Stimulated activated CD4-positive, alpha-beta T cell treated with anti-CD3 and anti-CD28 coated beads, Interleukin-1b, Interleukin-23, amount 100 ng/mL, for 4 hours (primary cell): Measurements from ENCODE around the gene WBP11.
"Not testable (repeated sequence)": the region's sequence is repeated elsewhere in the genome, so short reads cannot be mapped to it uniquely, and the experiment has no call there.

Experiments
- DNase-seq, 2 donors: peaks; one replicate each; pipeline ENCODE4 v3.0.0-alpha.2; 2020; ENCODE audit warnings: low read depth in 2 of 2

WBP11 gene

DNA sequence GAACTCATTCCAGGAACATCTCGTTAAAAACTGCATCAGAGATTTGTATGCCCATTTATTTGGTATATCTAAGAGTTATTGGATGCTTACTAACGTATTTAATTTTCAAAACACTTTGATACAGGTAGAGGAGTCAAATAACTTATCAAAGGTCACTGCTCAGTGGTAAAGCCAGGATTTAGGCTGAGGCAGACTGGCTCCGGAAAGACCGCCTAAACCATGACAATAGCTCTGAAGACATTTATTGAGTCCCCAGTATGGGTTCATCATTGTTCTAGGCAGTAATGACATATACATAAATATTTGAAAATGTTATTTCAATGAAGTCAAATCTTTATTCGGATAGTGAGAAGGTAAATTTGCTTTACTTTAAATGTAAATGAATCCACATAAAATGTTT lies 30.3 kb downstream of the WBP11 start:
- no peak for DNase-seq

DNA sequence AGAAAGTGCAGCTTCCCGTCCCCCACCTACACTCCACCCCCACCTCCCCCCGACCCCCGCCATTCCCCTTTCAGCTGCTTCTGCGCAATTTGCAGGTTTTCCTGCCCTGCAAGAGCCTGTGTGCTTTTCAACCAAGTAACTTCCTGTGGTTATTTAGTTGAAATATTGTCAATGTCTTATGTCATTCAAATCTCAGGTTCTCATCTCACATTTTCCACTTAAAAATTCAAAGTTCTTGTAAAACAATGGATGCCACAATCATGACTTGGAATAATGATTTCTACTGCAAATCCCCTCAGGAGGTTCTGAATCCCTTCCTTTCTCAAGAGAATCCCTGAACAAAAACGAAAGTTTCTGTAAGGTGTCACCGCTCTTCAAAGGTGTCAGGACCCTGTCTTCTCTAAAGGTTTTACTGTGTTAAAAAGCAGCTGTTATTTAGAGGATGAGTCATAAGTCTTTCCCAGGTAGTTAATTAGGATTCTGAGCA lies 31.6 kb downstream of the WBP11 start:
- peak; percentile 4 to 31 for DNase-seq

DNA sequence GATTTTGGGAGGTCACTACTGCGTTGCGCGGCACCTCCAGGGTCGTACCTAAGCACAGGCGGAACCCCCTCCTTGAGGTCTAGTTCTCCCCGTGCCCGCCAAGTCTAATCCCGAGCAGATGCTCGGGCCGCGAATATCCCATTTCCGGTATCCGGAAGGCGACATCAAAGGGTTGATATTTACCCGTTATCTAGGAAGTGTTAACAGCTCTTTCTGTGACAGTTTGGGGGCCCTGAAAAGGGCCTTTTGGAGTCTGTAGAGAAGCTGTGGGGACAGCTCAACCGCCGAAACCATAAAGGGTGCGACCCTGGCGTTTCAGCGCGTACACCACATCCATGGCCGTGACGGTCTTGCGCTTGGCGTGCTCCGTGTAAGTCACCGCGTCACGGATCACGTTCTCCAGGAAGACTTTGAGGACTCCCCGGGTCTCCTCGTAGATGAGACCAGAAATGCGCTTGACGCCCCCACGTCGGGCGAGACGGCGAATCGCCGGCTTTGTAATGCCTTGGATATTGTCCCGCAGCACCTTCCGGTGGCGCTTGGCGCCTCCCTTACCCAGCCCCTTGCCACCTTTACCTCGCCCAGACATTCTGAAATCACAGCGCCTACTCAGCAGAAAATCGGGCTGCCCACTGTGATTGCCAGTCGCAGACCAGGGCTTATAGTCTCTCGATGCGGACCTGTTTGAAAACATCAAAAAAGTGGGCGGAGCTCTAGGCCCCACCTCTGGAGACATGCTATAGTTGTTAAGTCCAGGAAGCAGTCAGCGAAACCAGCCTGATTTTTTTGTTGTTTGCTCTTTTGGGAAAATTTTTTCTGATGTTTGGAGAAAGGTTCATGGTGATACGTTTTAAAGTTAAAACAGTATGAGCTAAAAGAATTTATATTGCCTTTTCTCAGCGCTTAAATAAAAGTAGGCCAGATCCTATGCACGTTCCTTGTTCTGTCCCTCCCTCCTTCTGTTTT lies 32.5 kb downstream of the WBP11 start:
- DNase-seq: peak; percentile 78 to 93

DNA sequence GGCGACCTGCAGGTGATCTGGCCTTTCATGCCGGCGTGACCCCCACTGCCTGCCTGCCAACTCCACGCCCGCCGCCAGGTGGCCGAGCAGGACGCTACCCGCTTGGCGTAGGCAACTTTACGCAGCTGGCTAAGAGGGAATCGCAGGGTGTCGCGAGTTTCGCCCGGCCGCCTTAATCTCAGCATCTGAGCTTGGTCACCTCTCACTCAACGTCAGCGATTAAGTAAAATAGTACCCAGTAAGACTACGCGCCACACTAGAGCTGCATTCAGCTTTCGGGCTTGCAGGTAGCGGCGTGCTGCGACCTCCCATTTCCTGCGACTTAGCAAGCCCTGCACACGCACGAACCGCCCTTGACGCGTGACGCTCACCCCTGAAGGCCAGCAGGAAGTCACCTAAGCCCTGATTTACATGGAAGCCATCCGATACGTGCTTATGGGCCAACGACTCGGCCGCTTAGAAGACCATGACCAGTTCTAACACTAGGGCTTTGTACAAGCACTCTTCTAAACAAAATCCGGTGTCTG lies 33.2 kb downstream of the WBP11 start:
- peak; percentile 72 to 84 for DNase-seq

DNA sequence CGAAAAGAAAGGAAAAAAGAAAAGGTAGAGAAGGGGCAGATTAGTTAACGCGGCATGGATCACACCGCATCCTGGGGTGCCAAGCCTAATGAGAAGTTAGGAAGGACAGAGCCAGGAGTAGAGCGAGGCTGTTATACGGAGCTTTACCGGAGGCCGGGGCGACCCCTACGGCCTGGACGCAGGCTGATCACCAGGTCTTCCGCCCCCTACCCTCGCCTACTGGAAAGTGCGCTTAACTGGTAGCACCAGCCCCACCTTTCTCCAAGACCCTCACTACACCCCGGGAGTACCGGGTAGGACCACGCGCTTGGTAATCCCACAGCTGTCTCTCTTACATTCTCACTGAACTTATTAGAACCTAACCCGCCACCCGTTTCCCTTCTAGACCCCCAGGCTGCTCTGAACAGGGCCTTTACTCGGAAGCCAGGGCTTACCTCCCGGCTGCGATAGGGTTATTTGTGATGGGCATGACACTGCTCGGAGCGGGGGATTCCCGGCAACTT lies 33.8 kb downstream of the WBP11 start:
- peak in 1 of 2 donors; percentile 2 for DNase-seq

DNA sequence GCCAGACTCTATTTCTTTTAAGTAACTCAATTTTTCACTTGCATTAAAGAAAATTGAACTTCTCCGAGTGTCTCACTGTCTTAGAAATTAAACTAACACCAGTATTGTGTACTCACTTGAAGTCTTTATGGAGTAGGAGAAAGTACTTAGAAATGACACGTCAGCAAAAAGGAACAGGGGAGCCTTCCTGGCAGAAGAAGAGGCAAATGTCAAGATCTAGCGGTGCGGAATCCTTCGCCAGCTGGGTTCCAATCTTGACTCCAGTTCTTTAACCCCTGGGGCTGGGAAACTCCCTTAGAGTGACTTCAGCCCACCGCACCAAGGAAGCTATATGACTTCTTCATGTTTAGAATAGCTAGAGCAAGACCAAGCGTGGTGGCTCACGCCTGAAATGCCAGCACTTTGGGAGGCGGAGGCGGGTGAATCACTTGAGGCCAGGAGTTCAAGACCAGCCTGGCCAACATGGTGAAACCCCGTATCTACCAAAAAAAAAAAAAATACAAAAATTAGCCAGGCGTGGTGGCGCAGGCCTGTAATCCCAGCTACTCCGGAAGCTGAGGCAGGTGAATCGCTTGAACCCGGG lies 34.4 kb downstream of the WBP11 start:
- DNase-seq: peak; percentile 2 to 12

DNA sequence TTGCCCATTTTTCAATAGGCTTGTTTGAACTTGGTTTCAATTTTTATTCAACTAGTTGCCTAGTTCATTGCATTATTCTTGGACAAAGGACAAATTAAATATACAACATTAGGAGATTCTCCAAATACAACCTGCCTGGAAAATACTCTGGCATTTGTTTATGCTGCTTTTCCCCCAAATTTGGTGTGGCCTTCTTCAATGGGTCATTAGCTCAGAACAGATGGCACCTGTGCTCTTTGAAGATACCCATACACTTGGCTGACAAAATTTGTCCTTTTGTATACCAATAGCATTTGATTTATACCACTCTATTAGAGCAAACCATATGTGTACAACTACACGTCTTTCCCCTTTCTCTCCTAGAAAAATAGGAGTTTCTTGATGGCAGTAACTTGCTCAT lies 35.7 kb downstream of the WBP11 start:
- no peak for DNase-seq

DNA sequence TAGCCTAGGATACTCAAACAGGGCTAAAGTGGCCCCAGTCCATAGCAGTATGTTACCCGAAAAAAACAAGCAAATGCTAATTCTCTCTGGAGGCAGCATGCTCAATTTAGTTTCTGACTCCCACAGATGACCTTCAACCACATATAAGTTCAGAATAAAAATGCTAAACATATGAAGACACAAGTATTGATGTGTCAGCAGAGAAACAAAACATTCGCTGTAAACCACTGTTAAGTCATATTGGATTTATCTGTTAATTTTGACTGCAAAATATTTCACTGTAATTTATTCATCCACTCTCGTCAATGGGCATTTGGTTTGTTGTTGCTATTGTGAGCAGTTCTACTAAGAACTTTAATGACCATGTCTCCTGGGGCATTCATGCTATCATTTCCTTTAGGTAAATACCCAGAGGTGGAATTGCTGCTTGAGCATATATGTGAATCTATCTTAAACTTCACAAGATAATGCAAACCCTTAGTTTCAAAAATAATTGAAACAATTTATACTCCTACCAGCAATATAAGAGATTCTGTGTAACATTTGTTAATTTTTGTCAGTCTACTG lies 36.5 kb downstream of the WBP11 start:
- DNase-seq: no peak

DNA sequence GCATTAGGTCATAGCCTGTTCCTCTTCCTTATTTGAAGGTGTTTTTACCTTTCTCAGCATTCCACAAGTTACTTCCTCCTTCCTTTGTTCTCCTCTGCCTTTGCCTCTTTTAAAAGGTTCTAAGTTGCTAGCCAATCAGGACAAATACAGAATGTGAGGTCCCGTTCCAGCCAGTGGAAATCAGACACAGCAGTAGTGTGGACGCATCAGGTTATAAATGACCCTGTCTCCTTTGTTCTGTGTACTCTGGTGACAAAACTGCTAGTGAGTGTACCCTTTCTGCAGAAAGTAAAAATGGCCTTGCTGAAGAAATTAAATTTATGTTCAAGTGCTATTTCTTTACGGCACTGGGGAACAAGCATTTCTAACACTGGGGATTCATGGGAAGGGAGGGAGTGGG lies 37.3 kb downstream of the WBP11 start:
- not testable (repeated sequence) for DNase-seq

DNA sequence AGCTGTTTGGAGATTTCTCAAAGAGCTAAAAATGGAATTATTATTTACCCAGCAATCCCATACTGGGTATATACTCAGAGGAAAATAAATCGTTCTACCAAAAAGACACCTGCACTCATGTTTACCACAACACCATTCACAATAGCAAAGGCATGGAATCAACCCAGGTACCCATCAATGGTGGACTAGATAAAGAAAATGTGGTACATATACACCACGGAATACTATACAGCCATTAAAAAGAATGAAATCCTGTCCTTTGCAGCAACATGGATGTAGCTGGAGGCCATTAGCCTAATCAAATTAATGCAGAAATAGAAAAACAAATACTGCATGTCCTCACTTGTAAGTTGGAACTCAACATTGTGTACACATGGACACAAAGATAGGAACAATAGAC lies 37.9 kb downstream of the WBP11 start:
- DNase-seq: no peak

DNA sequence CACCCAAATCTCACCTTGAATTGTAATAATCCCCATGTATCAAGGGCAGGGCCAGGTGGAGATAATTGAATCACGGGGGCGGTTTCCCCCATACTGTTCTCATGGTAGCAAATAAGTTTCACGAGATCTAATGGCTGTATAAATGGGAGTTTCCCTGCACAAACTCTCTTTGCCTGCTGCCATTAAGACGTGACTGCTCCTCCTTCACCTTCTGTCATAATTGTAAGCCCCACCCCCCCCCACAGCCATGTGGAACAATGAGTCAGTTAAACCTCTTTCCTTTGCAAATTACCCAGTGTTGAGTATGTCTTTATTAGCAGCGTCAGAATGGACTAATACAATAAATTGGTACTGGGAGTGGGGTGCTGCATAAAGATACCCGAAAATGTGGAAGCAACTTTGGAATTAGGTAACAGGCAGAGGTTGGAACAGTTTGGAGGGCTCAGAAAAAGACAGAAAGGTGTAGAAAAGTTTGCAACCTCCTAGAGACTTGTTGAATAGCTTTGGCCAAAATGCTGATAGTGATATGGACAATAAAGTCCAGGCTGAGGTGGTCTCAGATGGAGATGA lies 43.5 kb downstream of the WBP11 start:
- not testable (repeated sequence) for DNase-seq

DNA sequence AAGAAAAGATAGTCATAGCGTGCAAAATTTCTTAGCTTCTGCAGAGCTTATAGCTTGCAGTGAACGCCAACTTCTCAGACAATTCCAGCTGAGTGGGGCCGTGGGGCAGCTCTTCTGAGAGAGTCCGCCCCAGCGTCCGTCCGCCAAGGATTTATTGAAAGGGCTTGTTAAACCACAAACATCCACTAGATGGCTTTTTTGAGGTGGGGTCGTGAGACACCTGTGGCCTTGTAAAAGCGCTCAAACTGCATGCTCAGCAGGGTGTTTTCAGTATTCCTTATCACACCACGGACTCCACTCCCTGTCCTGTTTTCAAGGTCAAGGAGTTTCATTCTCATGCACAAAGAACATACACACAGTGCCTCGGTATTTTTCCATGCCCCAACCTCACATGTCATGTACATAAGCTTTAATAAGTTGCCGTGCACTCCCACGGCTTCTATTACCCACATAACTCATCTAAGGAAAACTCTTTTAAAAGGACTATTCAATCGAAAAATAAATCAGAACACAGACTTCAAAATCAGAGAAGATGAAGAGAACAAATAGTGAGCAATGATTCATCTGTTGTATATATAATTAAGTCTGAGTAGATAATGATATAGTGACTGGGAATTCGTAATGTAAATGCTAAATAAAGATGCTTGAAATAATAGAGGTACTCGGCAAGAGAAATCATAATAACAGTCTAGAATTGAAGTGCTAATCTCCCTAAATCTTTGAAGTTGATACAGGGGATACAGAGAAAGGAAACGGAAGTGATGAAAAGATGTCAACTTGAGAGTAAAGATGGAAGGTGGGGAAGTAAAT lies 46.7 kb downstream of the WBP11 start:
- no peak for DNase-seq

DNA sequence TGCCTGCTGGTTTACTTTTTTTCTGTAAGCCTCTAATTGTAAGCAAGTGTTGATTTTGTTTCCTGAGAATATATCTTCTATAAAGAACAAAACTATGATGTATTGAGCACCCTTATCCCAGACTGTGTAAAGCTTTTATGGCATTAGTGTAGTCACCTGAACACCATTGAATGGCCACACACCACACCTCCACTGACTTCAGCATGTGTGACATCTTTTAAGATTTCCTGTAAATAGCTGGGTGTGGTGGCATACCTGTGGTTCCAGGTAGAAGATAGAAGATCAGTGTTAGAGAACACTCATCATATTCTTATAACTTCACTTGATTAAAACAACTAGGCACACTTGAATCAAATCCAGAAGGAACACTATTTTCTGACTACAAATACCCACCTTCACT lies 51.3 kb downstream of the WBP11 start:
- DNase-seq: no peak

DNA sequence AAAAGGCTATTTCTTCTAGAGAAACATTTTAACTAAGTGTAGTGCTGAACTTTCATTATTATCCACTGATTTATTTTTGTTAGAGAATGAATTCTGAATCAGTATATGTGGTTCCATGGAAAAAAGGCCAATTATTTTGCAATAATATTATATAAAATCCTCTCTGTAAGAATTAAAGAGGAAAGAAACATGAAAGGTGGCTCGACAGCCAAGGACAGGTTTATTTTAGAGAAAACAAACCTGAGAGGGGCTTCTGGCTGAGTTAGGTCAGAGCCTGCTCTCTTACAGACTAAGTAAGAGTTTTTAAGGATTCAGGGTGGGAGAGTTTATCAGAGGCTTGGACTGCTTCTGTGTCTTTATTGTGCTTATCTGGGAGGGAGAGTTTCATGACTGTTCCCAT lies 60.2 kb downstream of the WBP11 start:
- DNase-seq: no peak

DNA sequence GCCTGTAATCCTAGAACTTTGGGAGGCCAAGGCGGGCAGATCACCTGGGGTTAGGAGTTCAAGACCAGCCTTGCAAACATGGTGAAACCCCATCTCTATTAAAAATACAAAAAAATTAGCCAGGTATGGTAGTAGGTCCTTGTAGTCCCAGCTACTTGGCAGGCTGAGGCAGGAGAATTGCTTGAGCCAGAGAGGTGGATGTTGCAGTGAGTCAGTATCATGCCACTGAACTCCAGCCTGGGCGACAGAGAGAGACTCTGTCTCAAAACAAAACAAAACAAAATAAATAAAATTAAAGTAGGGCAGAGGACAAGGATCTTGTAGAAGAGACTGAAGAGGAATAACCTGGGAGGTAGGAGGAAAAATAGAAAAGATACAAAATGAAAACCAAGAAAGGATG lies 61.3 kb downstream of the WBP11 start:
- no peak for DNase-seq

DNA sequence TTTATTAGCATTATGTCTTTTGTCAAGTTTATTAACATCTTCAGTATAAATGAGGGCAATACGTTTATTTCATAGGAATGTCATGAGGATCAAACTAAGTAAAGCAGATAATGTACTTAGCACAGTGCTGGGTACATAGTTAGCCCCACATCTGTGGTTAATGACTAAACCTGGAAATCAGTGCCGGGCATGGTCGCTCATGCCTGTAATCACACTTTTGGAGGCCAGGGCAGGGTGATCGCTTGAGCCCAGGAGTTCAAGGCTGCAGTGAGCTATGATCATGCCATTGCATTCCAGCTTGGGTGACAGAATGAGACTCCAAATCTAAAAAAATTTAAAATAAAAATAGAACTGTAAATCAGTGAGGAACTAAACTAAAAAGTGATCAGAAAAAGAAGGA lies 62.1 kb downstream of the WBP11 start:
- DNase-seq: no peak

DNA sequence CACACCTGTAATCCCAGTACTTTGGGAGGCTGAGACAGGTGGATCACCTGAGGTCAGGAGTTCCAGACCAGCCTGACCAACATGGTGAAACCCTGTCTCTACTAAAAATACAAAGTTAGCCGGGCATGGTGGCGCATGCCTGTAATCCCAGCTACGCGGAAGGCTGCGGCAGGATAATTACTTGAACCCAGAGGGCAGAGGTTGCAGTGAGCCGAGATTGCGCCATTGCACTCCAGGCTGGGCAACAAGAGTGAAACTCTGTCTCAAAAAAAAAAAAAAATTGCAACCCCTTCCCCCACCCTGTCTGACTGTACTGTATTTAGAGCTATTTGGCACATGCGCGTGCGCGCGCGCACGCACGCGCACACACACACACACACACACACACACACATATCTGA lies 66.8 kb downstream of the WBP11 start:
- not testable (repeated sequence) for DNase-seq
